Measurements from ENCODE around the gene LEKR1. TPM values are rescaled to one million over a fixed set of nuclear protein-coding genes. Genes with fewer than 3 reads are reported as not detected.

Gene LEKR1
- total RNA-seq, 1 experiment from 2014 or later = 5.1 TPM

- DNase-seq = no peak
- BruUV-seq (replicated peaks) = no TSS peak
- H3K4me3 Mint-ChIP-seq (ENCODE audit: low read depth, unreplicated experiment) = no peak overlapping the region
- intact Hi-C loops (cut with micrococcal nuclease; ENCODE audit: unreplicated experiment) = no loop called here
- H3K9me3 Mint-ChIP-seq (ENCODE audit: low read depth, unreplicated experiment) = no peaks in the 10 kb centered on the region
- no peaks in the 10 kb centered on the region for H3K4me1 Mint-ChIP-seq (ENCODE audit: low read depth, unreplicated experiment)
- H3K27ac Mint-ChIP-seq (ENCODE audit: unreplicated experiment) = no peak overlapping the region
- no peaks in the 10 kb centered on the region for H3K27me3 Mint-ChIP-seq (ENCODE audit: unreplicated experiment)
- H3K36me3 Mint-ChIP-seq (ENCODE audit: insufficient read depth, unreplicated experiment) = no peaks in the 10 kb centered on the region
- CTCF ChIA-PET = no interaction called here
- TF ChIP-seq CTCF (IDR thresholded peaks at IDR 0.05; ENCODE audit: unreplicated experiment) = no peak
Measured at GRCh38 chr3:156981005-156981404, 154.9 kb downstream of the LEKR1 start.

DNA sequence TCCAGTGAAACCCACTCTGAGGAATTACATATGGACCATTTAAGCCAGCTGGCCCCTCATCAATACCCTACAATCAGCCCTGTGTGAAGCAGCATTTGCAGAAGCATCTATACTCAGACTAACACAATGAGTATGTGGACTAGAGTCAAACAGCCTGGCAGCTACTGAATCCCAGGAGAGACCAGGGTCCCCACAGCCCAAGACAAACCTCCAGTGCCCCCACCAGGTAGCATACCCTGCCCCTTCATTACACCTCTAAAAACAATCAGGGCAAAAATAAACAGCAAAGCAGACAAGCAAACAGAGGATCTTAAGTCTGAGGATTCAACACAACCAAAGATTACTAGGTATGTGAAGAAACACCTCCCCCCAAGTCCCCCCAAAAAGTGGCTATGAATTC is 157.4 kb downstream of the LEKR1 start:
- no peak overlapping the region for H3K27ac Mint-ChIP-seq (ENCODE audit: unreplicated experiment)
- no TSS peak for BruUV-seq (replicated peaks)
- intact Hi-C loops (cut with micrococcal nuclease; ENCODE audit: unreplicated experiment) = no loop called here
- H3K9me3 Mint-ChIP-seq (ENCODE audit: low read depth, unreplicated experiment) = no peaks in the 10 kb centered on the region
- no peak for TF ChIP-seq CTCF (IDR thresholded peaks at IDR 0.05; ENCODE audit: unreplicated experiment)
- CTCF ChIA-PET = no interaction called here
- no peak for DNase-seq
- no peaks in the 10 kb centered on the region for H3K27me3 Mint-ChIP-seq (ENCODE audit: unreplicated experiment)
- no peaks in the 10 kb centered on the region for H3K36me3 Mint-ChIP-seq (ENCODE audit: insufficient read depth, unreplicated experiment)
- no peak overlapping the region for H3K4me3 Mint-ChIP-seq (ENCODE audit: low read depth, unreplicated experiment)
- no peaks in the 10 kb centered on the region for H3K4me1 Mint-ChIP-seq (ENCODE audit: low read depth, unreplicated experiment)

GRCh38 chr3:156985711-156986110 is 159.6 kb downstream of the LEKR1 start:
- CTCF ChIA-PET = interaction anchor here (0.7 kb wide), 1 partner anchor 1403 kb away, joined by 4 read pairs; no protein-coding TSS in a partner anchor
- TF ChIP-seq CTCF (IDR thresholded peaks at IDR 0.05; ENCODE audit: unreplicated experiment) = no peak
- intact Hi-C loops (cut with micrococcal nuclease; ENCODE audit: unreplicated experiment) = no loop called here
- no peak overlapping the region for H3K27ac Mint-ChIP-seq (ENCODE audit: unreplicated experiment)
- DNase-seq = no peak
- no peak overlapping the region for H3K4me3 Mint-ChIP-seq (ENCODE audit: low read depth, unreplicated experiment)
- H3K27me3 Mint-ChIP-seq (ENCODE audit: unreplicated experiment) = no peaks in the 10 kb centered on the region
- no TSS peak for BruUV-seq (replicated peaks)
- H3K9me3 Mint-ChIP-seq (ENCODE audit: low read depth, unreplicated experiment) = no peaks in the 10 kb centered on the region
- no peaks in the 10 kb centered on the region for H3K4me1 Mint-ChIP-seq (ENCODE audit: low read depth, unreplicated experiment)
- H3K36me3 Mint-ChIP-seq (ENCODE audit: insufficient read depth, unreplicated experiment) = no peaks in the 10 kb centered on the region

- Mint-ChIP-seq H3K4me1 (ENCODE audit: low read depth, unreplicated experiment) (no peaks in the 10 kb centered on the region), H3K4me3 (ENCODE audit: low read depth, unreplicated experiment) (no peak overlapping the region), H3K9me3 (ENCODE audit: low read depth, unreplicated experiment) (peaks cover 3% of the 10 kb centered on the region), H3K36me3 (ENCODE audit: insufficient read depth, unreplicated experiment) (no peaks in the 10 kb centered on the region), H3K27me3 (ENCODE audit: unreplicated experiment) (no peaks in the 10 kb centered on the region), H3K27ac (ENCODE audit: unreplicated experiment) (no peak overlapping the region)
- intact Hi-C loops (cut with micrococcal nuclease; ENCODE audit: unreplicated experiment) = no loop called here
- CTCF ChIA-PET = no interaction called here
- no peak for TF ChIP-seq CTCF (IDR thresholded peaks at IDR 0.05; ENCODE audit: unreplicated experiment)
- no peak for DNase-seq
- BruUV-seq (replicated peaks) = no TSS peak
Measured at GRCh38 chr3:156987946-156988345, 161.8 kb downstream of the LEKR1 start.
